Mucosa of descending colon (tissue), 3 donors: ENCODE measurements around the gene RBM47. TPM values are rescaled to one million over a fixed set of nuclear protein-coding genes. Genes with fewer than 3 reads are reported as not detected.

Experiments
- ATAC-seq: fragments of 200-7000 bp; cut with Tn5 transposase; one replicate; pipeline ENCODE4 v1.9.1; 2020; ENCODE audit warnings: mild to moderate bottlenecking, moderate library complexity
- DNase-seq, 3 donors: peaks; one replicate each; pipeline ENCODE4 v3.0.0-alpha.2; 2020
- H3K36me3 ChIP-seq: fragments of 200-600 bp; one replicate; pipeline ENCODE4 v1.8.0; 2021; ENCODE audit warnings: low read depth, mild to moderate bottlenecking
- H3K4me1 ChIP-seq: fragments of 200-600 bp; one replicate; pipeline ENCODE4 v1.8.0; 2021; ENCODE audit warnings: low read depth, mild to moderate bottlenecking
- H3K4me3 ChIP-seq: fragments of 200-600 bp; one replicate; pipeline ENCODE4 v1.8.0; 2021; ENCODE audit warnings: mild to moderate bottlenecking
- H3K9me3 ChIP-seq: fragments of 200-600 bp; one replicate; pipeline ENCODE4 v1.8.0; 2021; ENCODE audit warnings: mild to moderate bottlenecking
- intact Hi-C, 2 donors: fragments of 100-400 bp; cut with DNase I in 1 of 2; cut with micrococcal nuclease in 1 of 2; formaldehyde crosslinking; loops; one replicate each; pipeline versions ENCODE4 v1.11.0 to v1.11.1; 2022; cut with DNase I, micrococcal nuclease
- total RNA-seq, 3 donors: library from RNA; stranded (reverse); fragmentation: NEBNext Ultra II Directional in 2 of 3; extraction: Animal tissue kit (Norgen Biotek cat#: 25700) in 2 of 3; gene quantifications; one replicate each; pipeline versions ENCODE4 v1.2.1 to v1.2.4, GENCODE V29; 2021 to 2023
- TF ChIP-seq, protein P1 (sequence below): fragments of 200-600 bp; IDR thresholded peaks from one replicate; pipeline ENCODE4 v1.8.0; 2022; ENCODE audit warnings: antibody characterized with exemption, mild to moderate bottlenecking
- donor health status: DM: no; HTN: no; CAD: no; lungs with moderate emphysema.
- donor health status: DM: no; HTN: no; CAD: no.
- donor health status: DM: no; HTN: yes; CAD: no.

The RBM47 gene
- total RNA-seq, 3 donors from 2014 or later, result 144 to 309 (median 258) TPM

DNA sequence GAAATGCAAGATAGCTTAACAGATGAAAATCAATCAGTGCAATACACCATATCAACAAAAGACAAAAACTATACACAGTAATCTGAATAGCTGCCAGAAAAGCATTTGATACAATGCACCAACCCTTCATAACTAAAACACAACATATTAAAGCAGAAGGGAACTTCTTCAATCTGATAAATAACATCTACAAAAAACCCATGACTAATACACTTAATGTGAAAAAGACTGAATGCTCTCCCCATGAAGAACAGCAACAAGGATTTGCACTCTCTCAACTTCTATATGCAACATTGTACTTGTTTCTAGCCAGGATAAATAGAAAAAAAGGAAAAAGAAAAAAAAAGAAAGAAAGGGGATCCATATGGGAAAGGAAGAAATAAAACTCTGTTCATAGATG is 139.7 kb downstream of the RBM47 start:
- intact Hi-C loops, result no loop called here
- no peaks in the 10 kb centered on the region for H3K9me3 ChIP-seq
- TF ChIP-seq, protein P1, sequence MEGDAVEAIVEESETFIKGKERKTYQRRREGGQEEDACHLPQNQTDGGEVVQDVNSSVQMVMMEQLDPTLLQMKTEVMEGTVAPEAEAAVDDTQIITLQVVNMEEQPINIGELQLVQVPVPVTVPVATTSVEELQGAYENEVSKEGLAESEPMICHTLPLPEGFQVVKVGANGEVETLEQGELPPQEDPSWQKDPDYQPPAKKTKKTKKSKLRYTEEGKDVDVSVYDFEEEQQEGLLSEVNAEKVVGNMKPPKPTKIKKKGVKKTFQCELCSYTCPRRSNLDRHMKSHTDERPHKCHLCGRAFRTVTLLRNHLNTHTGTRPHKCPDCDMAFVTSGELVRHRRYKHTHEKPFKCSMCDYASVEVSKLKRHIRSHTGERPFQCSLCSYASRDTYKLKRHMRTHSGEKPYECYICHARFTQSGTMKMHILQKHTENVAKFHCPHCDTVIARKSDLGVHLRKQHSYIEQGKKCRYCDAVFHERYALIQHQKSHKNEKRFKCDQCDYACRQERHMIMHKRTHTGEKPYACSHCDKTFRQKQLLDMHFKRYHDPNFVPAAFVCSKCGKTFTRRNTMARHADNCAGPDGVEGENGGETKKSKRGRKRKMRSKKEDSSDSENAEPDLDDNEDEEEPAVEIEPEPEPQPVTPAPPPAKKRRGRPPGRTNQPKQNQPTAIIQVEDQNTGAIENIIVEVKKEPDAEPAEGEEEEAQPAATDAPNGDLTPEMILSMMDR, result no peak
- no peak overlapping the region for H3K4me3 ChIP-seq
- no peak for ATAC-seq
- peaks cover 2% of the 10 kb centered on the region for H3K36me3 ChIP-seq
- DNase-seq, result no peak
- H3K4me1 ChIP-seq, result peaks cover 35% of the 10 kb centered on the region

DNA sequence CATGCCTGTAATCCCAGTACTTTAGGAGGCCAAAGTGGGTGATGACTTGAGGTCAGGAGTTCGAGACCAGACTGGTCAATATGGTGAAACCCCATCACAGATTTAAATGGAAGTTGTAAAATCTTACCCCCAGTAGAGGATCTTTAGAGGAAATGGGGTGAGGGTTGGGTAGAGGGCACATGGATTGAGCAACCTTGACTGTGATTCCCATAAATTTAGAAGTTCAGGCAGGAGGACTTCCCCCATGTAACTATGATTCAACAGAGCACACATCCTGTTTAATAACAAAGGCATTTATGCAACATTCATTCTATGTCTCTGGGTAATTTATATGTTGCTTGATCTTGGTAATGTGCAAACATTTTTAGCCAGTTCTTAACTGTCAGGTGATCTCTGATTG is 143.1 kb downstream of the RBM47 start:
- Histone ChIP-seq H3K9me3 (no peaks in the 10 kb centered on the region), H3K36me3 (peaks cover 3% of the 10 kb centered on the region), H3K4me3 (no peak overlapping the region), H3K4me1 (peaks cover 22% of the 10 kb centered on the region)
- TF ChIP-seq, protein P1, result no peak
- ATAC-seq, result peak; percentile 66
- intact Hi-C loops, result no loop called here
- DNase-seq, result no peak

DNA sequence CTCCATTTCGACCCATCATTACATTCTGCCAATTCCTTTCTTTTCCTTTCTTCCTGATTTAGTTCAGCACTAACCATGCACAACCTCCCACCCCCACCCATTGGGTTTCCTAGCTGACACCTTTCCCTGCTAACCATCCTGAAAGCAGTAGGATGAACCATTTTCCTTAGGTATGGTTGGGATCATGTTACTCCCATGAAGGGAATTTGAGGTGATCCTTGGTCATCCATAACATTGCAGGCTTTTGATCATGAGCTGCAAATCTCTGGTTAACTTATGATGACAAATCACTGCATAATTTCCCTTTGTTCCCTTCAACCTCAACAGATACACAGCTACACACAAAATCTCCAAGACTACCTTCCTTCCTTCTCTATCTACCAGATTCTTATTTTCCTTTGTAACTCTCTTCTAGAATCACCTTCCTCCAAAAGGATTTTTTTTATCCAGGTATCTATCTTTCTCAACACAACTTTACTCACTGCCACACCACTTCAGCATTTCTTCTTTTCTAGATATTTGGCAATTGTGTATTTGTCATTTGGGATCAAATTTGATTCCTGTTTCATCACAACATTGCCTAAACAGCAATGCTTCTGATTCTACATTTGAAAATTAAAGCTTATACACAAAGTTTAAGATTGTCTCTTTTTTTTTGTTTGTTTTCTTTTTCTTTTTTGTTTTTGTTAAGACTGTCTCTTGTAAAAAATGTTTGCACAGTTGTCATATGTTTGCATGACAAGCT is 145.1 kb downstream of the RBM47 start:
- Histone ChIP-seq H3K36me3 (peaks cover 3% of the 10 kb centered on the region), H3K4me1 (peaks cover 16% of the 10 kb centered on the region), H3K4me3 (no peak overlapping the region), H3K9me3 (no peaks in the 10 kb centered on the region)
- no peak for ATAC-seq
- TF ChIP-seq, protein P1, result no peak
- no peak for DNase-seq
- intact Hi-C loops, result no loop called here

DNA sequence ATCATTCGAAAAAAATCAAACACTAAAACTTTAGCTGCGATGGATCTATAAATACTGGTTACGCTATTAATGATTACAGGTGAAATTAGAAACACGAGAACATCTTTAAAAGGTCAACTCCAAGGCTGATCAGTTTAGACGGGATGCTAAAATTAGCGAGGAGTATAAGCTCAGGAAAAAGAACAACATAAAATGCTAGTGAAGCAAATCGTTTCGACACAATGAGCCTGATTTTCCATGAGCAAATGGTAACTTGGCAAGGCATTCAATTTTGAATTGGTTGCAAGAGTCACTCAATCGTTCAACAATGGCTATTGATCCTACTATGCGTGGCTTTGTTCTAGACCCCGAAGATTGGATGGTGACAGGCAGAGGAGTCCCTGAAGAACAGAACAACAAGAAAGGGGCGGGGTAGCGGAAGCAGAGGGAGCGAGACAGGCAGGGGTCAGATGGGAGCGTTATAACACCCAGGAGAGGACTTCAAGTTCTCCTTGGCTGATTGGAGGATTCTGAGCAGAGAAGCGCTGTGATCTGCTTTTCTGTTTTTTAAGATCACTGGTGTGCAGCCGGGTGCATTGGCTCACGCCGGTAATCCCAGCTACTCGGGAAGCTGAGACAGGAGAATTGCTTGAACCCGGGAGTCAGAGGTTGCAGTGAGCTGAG is 146.5 kb downstream of the RBM47 start:
- H3K36me3 ChIP-seq, result peaks cover 3% of the 10 kb centered on the region
- DNase-seq, result no peak
- intact Hi-C loops, result no loop called here
- peaks cover 25% of the 10 kb centered on the region for H3K4me1 ChIP-seq
- no peak for ATAC-seq
- TF ChIP-seq, protein P1, result no peak
- H3K4me3 ChIP-seq, result no peak overlapping the region
- no peaks in the 10 kb centered on the region for H3K9me3 ChIP-seq

DNA sequence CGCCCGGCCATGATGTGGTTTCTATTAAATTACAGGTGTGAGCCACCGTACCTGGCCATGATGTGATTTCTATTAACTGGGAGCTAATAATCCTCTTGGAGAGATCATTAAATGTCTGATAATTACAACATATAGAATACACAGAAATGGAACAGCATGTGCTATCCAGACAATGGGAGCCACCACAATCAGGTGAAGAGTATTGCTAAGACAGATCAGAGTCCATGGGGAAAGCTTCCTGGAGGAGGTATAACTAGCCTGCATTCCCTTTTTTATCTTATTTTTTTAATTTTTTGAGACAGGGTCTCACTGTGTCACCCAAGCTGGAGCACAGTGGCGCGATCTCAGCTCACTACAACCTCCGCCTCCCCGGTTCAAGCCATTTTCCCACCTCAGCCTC is 147.7 kb downstream of the RBM47 start:
- DNase-seq (no peak), ATAC-seq (peak; percentile 52)
- H3K4me1 ChIP-seq, result peaks cover 26% of the 10 kb centered on the region
- TF ChIP-seq, protein P1, result no peak
- peaks cover 3% of the 10 kb centered on the region for H3K36me3 ChIP-seq
- intact Hi-C loops, result no loop called here
- H3K4me3 ChIP-seq, result no peak overlapping the region
- no peaks in the 10 kb centered on the region for H3K9me3 ChIP-seq
